Liver (tissue), 9 donors: ENCODE measurements around the gene WDR62. TPM values are rescaled to one million over a fixed set of nuclear protein-coding genes. Genes with fewer than 3 reads are reported as not detected.

Experiments
- DNase-seq: peaks from one replicate; pipeline ENCODE4 v3.0.0-alpha.2; 2017; ENCODE audit warnings: low spot score
- H3K27ac ChIP-seq, 2 donors: one replicate each; pipeline ENCODE4 v1.7.0; 2013; ENCODE audit warnings: inconsistent platforms in 2 of 2, low read length in 2 of 2, control low read depth in 1 of 2, low read depth in 1 of 2, mild to moderate bottlenecking in 1 of 2
- H3K27me3 ChIP-seq, 4 donors: one replicate each; pipeline versions ENCODE4 v1.6.1 to v1.7.0; 2013; ENCODE audit warnings: low read length in 3 of 4, inconsistent platforms in 1 of 4, mild to moderate bottlenecking in 1 of 4, moderate library complexity in 1 of 4; ENCODE audit not compliant: control insufficient read depth in 4 of 4, insufficient read depth in 4 of 4
- H3K36me3 ChIP-seq, 4 donors: one replicate each; pipeline versions ENCODE4 v1.6.1 to v1.7.0; 2013; ENCODE audit warnings: low read length in 3 of 4, mild to moderate bottlenecking in 3 of 4, low read depth in 1 of 4, moderate library complexity in 1 of 4; ENCODE audit not compliant: control insufficient read depth in 4 of 4, insufficient read depth in 3 of 4
- H3K4me1 ChIP-seq, 4 donors: one replicate each; pipeline versions ENCODE4 v1.6.1 to v1.7.0; 2013; ENCODE audit warnings: low read length in 3 of 4, mild to moderate bottlenecking in 3 of 4, moderate library complexity in 1 of 4; ENCODE audit not compliant: control insufficient read depth in 4 of 4, insufficient read depth in 4 of 4
- H3K4me3 ChIP-seq, 3 donors: one replicate each; pipeline versions ENCODE4 v1.6.1 to v1.7.0; 2013; ENCODE audit warnings: low read length in 3 of 3, control low read depth in 1 of 3, low read depth in 1 of 3, mild to moderate bottlenecking in 1 of 3
- H3K9ac ChIP-seq, 2 donors: one replicate each; pipeline ENCODE4 v1.7.0; 2013; ENCODE audit warnings: low read length in 2 of 2, mild to moderate bottlenecking in 2 of 2, moderate library complexity in 2 of 2, control low read depth in 1 of 2, low read depth in 1 of 2
- H3K9me3 ChIP-seq, 4 donors: one replicate each; pipeline versions ENCODE4 v1.6.1 to v1.7.0; 2013; ENCODE audit warnings: low read length in 3 of 4; ENCODE audit not compliant: control insufficient read depth in 4 of 4
- CTCF ChIP-seq: fragments of 150-350 bp; IDR thresholded peaks from 2 replicates; pipeline ENCODE4 v1.5.1; 2017; ENCODE audit warnings: improper control_type of control experiment, low read depth, low read length; ENCODE audit not compliant: missing input control
- FOXA1 ChIP-seq: IDR thresholded peaks from 2 replicates; pipeline ENCODE4 v1.6.1; 2016; ENCODE audit warnings: antibody characterized with exemption
- FOXA2 ChIP-seq: IDR thresholded peaks from 2 replicates; pipeline ENCODE4 v1.6.1; 2016; ENCODE audit warnings: antibody characterized with exemption
- REST ChIP-seq: IDR thresholded peaks from 2 replicates; pipeline ENCODE4 v1.6.1; 2016; ENCODE audit warnings: antibody characterized with exemption, mild to moderate bottlenecking
- RXRA ChIP-seq, 2 donors: IDR thresholded peaks; 2 replicates each; pipeline ENCODE4 v1.6.1; 2017 to 2018; ENCODE audit warnings: antibody characterized with exemption in 2 of 2, mild to moderate bottlenecking in 1 of 2
- SP1 ChIP-seq: IDR thresholded peaks from 2 replicates; pipeline ENCODE4 v1.6.1; 2018; ENCODE audit warnings: antibody characterized with exemption, mild to moderate bottlenecking
- YY1 ChIP-seq: IDR thresholded peaks from 2 replicates; pipeline ENCODE4 v1.6.1; 2016; ENCODE audit warnings: antibody characterized with exemption, mild to moderate bottlenecking
- ZBTB33 ChIP-seq: IDR thresholded peaks from 2 replicates; pipeline ENCODE4 v1.6.1; 2016; ENCODE audit warnings: antibody characterized with exemption
- WGBS: extraction: QIAGEN DNeasy Blood & Tissue Kit; methylation state at CpG from one replicate; pipeline ENCODE4 v1.1.7; 2013; 5-methylcytosine and 5-hydroxymethylcytosine counted together
- polyA plus RNA-seq, 2 donors: library from polyadenylated mRNA; stranded (reverse) in 1 of 2; unstranded in 1 of 2; fragments of 200-250 nt in 1 of 2; fragments of >200 nt in 1 of 2; fragmentation: Nextera tagmentation in 1 of 2; extraction: Ambion mirVana in 1 of 2; gene quantifications; one replicate each; pipeline versions ENCODE4 v1.2.1 to v1.2.3, GENCODE V29; 2013 to 2015
- total RNA-seq, 2 donors: library from RNA; depleted of rRNA; stranded (reverse); fragments of >200 nt; gene quantifications; one replicate each; pipeline ENCODE4 v1.2.3, GENCODE V29; 2014
- donor health status: healthy.
- donor health status: healthy.
- donor health status: healthy.
- donor health status: healthy.
- donor health status: healthy.

WDR62 gene
- total and polyA plus RNA-seq, 4 donors, result 0.26 to 6.6 (median 0.71) TPM

- Histone ChIP-seq H3K4me3 (peak within 1 kb of the TSS in 1 of 3 donors; percentile 3), H3K9ac (no peak within 1 kb of the TSS), H3K9me3 (no peaks in the 10 kb centered on the region), H3K36me3 (peaks cover 11 to 32% (median 20%) of the 10 kb centered on the region in 4 donors), H3K4me1 (no peaks in the 10 kb centered on the region), H3K27me3 (no peaks in the 10 kb centered on the region), H3K27ac (peak within 1 kb of the TSS; percentile 39 to 63)
- DNase-seq, result no peak
- 74% methylated on average over 40 of the region's 40 CpGs for WGBS
- no peak for TF ChIP-seq YY1
- peak; percentile 12 for TF ChIP-seq SP1
These were observed 97.8 kb downstream of the WDR62 start, which contains the start of gene COX7A1 for GRCh38 chr19:36152352-36153091. Gene COX7A1 (minus strand): TSS chr19:36152447. CDS start chr19:36152407, 40 bp downstream.

GRCh38 chr19:36153126-36153525, 98.4 kb downstream of the WDR62 start:
- no peak overlapping the region for H3K27ac ChIP-seq
- H3K4me3 ChIP-seq, result no peak overlapping the region
- no peaks in the 10 kb centered on the region for H3K9me3 ChIP-seq
- WGBS, result 93% methylated on average over 10 of the region's 10 CpGs
- no peak for DNase-seq
- H3K27me3 ChIP-seq, result no peaks in the 10 kb centered on the region
- no peaks in the 10 kb centered on the region for H3K4me1 ChIP-seq
- TF ChIP-seq REST, result no peak
- no peak for TF ChIP-seq CTCF
- no peak for TF ChIP-seq RXRA (IDR thresholded peaks at IDR 0.05)
- TF ChIP-seq FOXA1, result no peak
- TF ChIP-seq FOXA2, result no peak
- no peak for TF ChIP-seq ZBTB33
- peaks cover 11 to 28% (median 17%) of the 10 kb centered on the region in 4 donors for H3K36me3 ChIP-seq
- no peak overlapping the region for H3K9ac ChIP-seq

Other genes starting within 250 kb of the WDR62 start
- 100 to 1,000 TPM in 1 of 2 donors, 10 to 100 TPM in 1; 56.4 to 116 TPM for gene PRODH2, start 242.1 kb upstream of the WDR62 start, total RNA-seq
- gene PRODH2, start 242.1 kb upstream of the WDR62 start, polyA plus RNA-seq, result 100 to 1,000 TPM; 112 to 156 TPM
- under 1 TPM in 1 of 2 donors, not detected in 1; under 0.01 TPM for gene NPHS1, start 202.4 kb upstream of the WDR62 start, total RNA-seq
- gene NPHS1, start 202.4 kb upstream of the WDR62 start, polyA plus RNA-seq, result not detected
- gene KIRREL2, start 198.0 kb upstream of the WDR62 start, total RNA-seq, result not detected
- not detected for gene KIRREL2, start 198.0 kb upstream of the WDR62 start, polyA plus RNA-seq
- gene APLP1, start 186.3 kb upstream of the WDR62 start, total RNA-seq, result under 1 TPM in 1 of 2 donors, not detected in 1; 0.08 TPM
- gene APLP1, start 186.3 kb upstream of the WDR62 start, polyA plus RNA-seq, result under 1 TPM; 0.16 to 0.51 TPM
- gene NFKBID, start 154.4 kb upstream of the WDR62 start, total RNA-seq, result 1 to 10 TPM; 1.3 to 2.4 TPM
- 1 to 10 TPM in 1 of 2 donors, under 1 TPM in 1; 0.66 to 1.2 TPM for gene NFKBID, start 154.4 kb upstream of the WDR62 start, polyA plus RNA-seq
- 1 to 10 TPM; 2.0 to 3.1 TPM for gene HCST, start 152.4 kb upstream of the WDR62 start, total RNA-seq
- 10 to 100 TPM in 1 of 2 donors, 1 to 10 TPM in 1; 4.6 to 13.3 TPM for gene HCST, start 152.4 kb upstream of the WDR62 start, polyA plus RNA-seq
- gene TYROBP, start 146.6 kb upstream of the WDR62 start, total RNA-seq, result 10 to 100 TPM; 26.8 to 37.6 TPM
- 10 to 100 TPM; 43.8 to 89.6 TPM for gene TYROBP, start 146.6 kb upstream of the WDR62 start, polyA plus RNA-seq
- gene LRFN3, start 118.5 kb upstream of the WDR62 start, total RNA-seq, result 1 to 10 TPM in 1 of 2 donors, under 1 TPM in 1; 0.89 to 1.9 TPM
- gene LRFN3, start 118.5 kb upstream of the WDR62 start, polyA plus RNA-seq, result 1 to 10 TPM; 2.2 to 8.4 TPM
- gene SDHAF1, start 59.7 kb upstream of the WDR62 start, total RNA-seq, result 10 to 100 TPM in 1 of 2 donors, 1 to 10 TPM in 1; 8.4 to 28.4 TPM
- gene SDHAF1, start 59.7 kb upstream of the WDR62 start, polyA plus RNA-seq, result 10 to 100 TPM; 16.0 to 21.7 TPM
- 1 to 10 TPM; 1.8 to 4.4 TPM for gene SYNE4, start 46.1 kb upstream of the WDR62 start, total RNA-seq
- gene SYNE4, start 46.1 kb upstream of the WDR62 start, polyA plus RNA-seq, result 1 to 10 TPM; 4.3 to 5.7 TPM
- 1 to 10 TPM; 6.3 to 8.3 TPM for gene ALKBH6, start 40.7 kb upstream of the WDR62 start, total RNA-seq
- gene ALKBH6, start 40.7 kb upstream of the WDR62 start, polyA plus RNA-seq, result 10 to 100 TPM in 1 of 2 donors, 1 to 10 TPM in 1; 9.3 to 11.8 TPM
- 1 to 10 TPM in 1 of 2 donors, under 1 TPM in 1; 0.59 to 1.5 TPM for gene CLIP3, start 22.0 kb upstream of the WDR62 start, total RNA-seq
- under 1 TPM; 0.78 to 0.82 TPM for gene CLIP3, start 22.0 kb upstream of the WDR62 start, polyA plus RNA-seq
- gene THAP8, start 612 bp upstream of the WDR62 start, total RNA-seq, result 1 to 10 TPM; 1.8 to 2.3 TPM
- gene THAP8, start 612 bp upstream of the WDR62 start, polyA plus RNA-seq, result 1 to 10 TPM; 4.2 to 4.4 TPM
- gene OVOL3, start 56.2 kb downstream of the WDR62 start, total RNA-seq, result not detected
- not detected for gene OVOL3, start 56.2 kb downstream of the WDR62 start, polyA plus RNA-seq
- gene POLR2I, start 60.0 kb downstream of the WDR62 start, total RNA-seq, result 10 to 100 TPM; 11.4 to 82.1 TPM
- 100 to 1,000 TPM in 1 of 2 donors, 10 to 100 TPM in 1; 40.2 to 110 TPM for gene POLR2I, start 60.0 kb downstream of the WDR62 start, polyA plus RNA-seq
- 10 to 100 TPM; 29.8 to 43.2 TPM for gene TBCB, start 60.6 kb downstream of the WDR62 start, total RNA-seq
- 10 to 100 TPM; 36.4 to 61.3 TPM for gene TBCB, start 60.6 kb downstream of the WDR62 start, polyA plus RNA-seq
- 100 to 1,000 TPM in 1 of 2 donors, 10 to 100 TPM in 1; 79.5 to 119 TPM for gene CAPNS1, start 85.2 kb downstream of the WDR62 start, total RNA-seq
- gene CAPNS1, start 85.2 kb downstream of the WDR62 start, polyA plus RNA-seq, result 100 to 1,000 TPM in 1 of 2 donors, 10 to 100 TPM in 1; 87.2 to 280 TPM
- gene COX7A1, start 97.5 kb downstream of the WDR62 start, total RNA-seq, result under 1 TPM; 0.17 to 0.33 TPM
- gene COX7A1, start 97.5 kb downstream of the WDR62 start, polyA plus RNA-seq, result 10 to 100 TPM in 1 of 2 donors, 1 to 10 TPM in 1; 2.3 to 11.4 TPM
- gene ZNF565, start 159.8 kb downstream of the WDR62 start, total RNA-seq, result 1 to 10 TPM; 2.3 to 4.9 TPM
- 1 to 10 TPM in 1 of 2 donors, under 1 TPM in 1; 0.95 to 2.2 TPM for gene ZNF565, start 159.8 kb downstream of the WDR62 start, polyA plus RNA-seq
- gene ZNF146, start 160.2 kb downstream of the WDR62 start, total RNA-seq, result 10 to 100 TPM; 29.2 to 48.6 TPM
- gene ZNF146, start 160.2 kb downstream of the WDR62 start, polyA plus RNA-seq, result 10 to 100 TPM; 16.6 to 19.0 TPM